NCI-H460 (cell line): ENCODE results near the gene SETD9. TPM values are rescaled to one million over a fixed set of nuclear protein-coding genes. Genes with fewer than 3 reads are reported as not detected.

Experiments used
- DNase-seq: peaks from one replicate; pipeline ENCODE4 v3.0.0-alpha.2; 2016; ENCODE audit warnings: low read depth; ENCODE audit errors: extremely low read depth
- polyA plus RNA-seq: library from polyadenylated mRNA; depleted of rRNA; stranded (reverse); fragments of >200 nt; gene quantifications from 2 replicates; pipeline ENCODE4 v1.2.3, GENCODE V29; 2014; cell fraction: nucleus; rRNA removed
- total RNA-seq: library from RNA; depleted of rRNA; stranded (reverse); fragments of >200 nt; shearing (Covaris generic); gene quantifications from 2 replicates; pipeline ENCODE4 v1.2.3, GENCODE V29; 2014; rRNA removed

SETD9 gene, protein sequence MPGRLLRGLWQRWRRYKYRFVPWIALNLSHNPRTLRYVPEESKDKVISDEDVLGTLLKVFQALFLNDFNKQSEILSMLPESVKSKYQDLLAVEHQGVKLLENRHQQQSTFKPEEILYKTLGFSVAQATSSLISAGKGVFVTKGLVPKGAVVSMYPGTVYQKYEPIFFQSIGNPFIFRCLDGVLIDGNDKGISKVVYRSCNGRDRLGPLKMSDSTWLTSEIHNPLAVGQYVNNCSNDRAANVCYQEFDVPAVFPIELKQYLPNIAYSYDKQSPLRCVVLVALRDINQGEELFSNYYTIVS
- total RNA-seq, result 8.9 and 9.9 TPM in 2 replicates
- polyA plus RNA-seq, result 12.0 and 15.9 TPM in 2 replicates

DNA sequence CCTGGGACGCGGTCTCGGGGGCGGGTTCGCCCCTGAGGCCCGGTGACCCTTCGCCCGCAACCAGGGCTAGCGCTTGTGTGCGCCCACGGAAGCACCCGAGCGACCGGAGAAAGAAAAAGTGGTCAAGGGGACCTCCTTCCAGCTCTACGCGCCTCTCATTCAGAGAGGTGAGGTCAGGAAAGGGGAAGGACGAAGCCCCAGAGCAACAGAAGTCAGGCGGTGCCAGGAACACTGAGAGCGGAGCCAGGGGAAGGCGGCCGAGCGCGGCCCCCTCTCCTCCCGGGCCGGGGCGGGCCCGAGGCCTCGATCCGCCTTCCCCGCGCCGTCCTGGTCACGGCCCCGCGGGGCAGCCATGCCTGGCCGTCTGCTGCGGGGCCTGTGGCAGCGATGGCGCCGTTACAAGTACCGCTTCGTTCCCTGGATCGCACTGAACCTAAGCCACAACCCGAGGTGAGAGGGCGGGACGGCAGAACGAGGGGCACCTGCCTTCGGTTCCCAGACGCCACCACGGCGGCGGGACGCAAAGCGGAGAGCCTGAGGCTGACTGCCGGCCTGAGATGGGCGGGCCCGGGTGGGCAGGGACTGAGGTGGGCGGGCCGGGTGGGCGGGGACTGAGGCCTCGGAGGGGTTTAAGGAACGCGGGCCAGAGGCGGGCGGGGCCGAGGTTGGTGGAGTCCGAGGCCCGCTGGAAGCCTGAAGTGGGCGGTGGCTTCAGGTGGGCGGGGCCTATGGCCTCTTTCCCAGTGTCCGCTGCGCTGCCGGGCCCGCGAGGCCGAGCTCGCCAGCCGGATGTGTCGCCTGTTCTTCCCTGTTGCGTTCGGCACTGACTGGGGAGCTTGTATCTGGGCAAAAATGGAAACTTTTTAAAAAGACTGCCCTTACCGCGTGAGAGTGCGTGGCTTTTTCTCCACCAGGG is at the start of gene SETD9:
SETD9 (plus strand) TSS at position 303 of the 916 bp plus-strand sequence; CDS start at position 353, 50 bp downstream.
- DNase-seq, result peak; percentile 96

DNA sequence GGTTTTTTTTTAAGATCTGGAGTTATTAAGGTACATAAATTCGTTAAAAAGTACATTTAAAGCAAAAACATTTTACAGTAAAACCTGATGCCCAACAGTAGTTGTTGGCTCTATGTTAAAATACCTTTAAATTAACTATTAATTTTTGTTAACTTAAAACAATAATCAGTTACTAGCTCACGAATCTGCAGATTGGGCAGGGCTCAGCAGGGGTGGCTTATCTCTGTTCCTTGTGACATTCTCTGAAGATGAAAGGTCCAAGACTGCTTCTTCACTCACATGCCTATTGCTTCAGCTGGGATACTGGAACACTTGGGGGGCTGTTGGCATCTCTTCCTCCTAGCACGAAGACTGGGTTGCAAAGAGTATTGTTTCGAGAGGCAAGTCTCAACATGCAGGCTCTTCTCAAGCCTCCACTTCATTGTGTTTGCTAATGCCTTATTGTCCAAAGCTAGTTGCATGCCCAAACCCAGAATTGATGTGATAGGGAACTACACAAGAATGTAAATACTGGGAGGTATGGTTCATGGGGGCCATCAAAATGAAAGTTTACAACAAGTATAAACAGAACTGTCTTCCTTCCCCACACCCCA is 47.4 kb upstream of the SETD9 start:
- DNase-seq, result no peak

DNA sequence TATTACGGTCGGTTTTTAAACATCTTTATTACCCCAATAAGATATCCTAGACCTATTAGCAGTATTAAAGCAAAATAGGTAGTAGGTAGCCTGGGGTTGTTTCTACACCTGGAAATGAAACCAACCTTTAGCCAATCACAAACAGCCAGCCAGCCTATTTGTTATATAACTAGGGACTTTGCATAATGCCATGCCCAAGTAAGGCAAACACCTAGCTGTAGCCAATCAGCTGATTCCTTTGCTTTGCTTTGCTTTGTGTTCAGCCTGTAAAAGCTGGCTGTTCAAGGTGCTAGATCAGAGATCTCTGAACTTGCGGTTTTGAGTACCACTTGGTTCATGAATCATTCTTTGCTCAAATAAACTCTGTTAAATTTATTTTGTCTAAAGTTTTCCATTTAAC is 46.5 kb upstream of the SETD9 start:
- DNase-seq, result no peak

- no peak for DNase-seq
Observed at GRCh38 chr5:56871777-56872176, 37.6 kb upstream of the SETD9 start.

DNA sequence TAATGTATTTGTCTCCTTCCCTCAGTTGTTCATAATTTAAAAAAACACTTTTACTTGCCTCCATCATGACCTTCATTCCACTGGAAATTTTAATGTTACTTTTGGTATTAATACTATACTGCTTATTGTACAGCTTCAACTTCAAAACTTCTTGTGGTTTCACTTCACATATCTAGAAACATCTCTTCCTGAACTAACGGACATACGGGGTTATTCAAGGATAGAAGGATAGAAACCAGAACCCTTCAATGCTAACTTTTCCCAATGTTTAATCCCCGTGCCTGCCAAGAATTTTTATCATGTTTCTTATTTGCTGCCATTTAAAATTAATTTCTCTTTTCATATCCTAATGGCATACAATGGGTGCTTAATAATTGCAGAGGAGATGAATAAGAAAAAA is 36.3 kb upstream of the SETD9 start:
- DNase-seq, result no peak

DNA sequence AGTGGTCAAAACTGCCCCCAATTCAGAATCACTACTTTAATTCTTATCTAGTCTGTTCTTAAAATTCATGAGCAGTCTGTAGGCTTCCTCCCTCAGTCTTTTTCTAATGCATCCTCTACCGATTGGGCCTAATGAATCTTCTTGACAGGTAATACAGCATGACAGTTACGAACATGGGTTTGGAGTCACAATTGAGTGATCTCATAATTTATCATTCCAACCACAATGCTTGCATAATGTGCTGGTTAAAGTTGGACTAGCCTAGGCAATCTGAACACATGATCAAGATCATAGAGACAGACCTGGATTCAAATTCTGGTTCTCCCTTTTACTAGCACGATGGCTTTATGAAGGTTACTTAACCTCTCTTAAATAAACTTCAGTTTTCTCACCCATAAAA is 33.1 kb upstream of the SETD9 start:
- no peak for DNase-seq

DNA sequence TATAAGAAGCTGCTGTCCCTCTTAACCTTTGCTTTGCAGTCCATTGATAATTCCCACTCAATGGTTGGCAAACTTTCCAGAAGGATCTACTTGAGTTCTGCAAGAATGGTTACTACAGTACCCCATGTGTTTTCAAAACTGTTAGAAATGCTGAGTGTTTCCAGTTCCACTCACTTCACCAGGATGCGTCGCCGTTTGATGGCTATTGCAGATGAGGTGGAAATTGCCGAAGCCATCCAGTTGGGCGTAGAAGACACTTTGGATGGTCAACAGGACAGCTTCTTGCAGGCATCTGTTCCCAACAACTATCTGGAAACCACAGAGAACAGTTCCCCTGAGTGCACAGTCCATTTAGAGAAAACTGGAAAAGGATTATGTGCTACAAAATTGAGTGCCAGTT is 27.8 kb upstream of the SETD9 start:
- DNase-seq, result no peak

DNA sequence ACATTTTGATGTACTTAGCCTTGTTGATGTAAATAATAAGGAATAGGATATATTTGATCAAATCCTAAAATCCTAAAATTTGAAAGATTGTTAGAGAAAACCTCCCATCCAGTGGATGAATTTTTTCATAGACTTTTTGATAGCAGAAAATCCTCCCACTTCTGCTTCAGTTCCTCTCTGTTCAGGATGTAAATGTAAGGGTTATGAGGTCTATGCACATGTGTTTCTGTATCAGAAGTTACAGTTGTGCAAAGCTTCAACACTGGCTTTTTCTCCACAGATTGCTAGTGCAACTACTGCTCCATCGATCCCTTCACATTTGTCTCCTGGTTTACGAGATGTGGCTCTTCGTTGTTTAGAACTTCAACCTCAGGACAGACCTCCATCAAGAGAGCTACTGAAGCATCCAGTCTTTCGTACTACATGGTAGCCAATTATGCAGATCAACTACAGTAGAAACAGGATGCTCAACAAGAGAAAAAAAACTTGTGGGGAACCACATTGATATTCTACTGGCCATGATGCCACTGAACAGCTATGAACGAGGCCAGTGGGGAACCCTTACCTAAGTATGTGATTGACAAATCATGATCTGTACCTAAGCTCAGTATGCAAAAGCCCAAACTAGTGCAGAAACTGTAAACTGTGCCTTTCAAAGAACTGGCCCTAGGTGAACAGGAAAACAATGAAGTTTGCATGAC is 16.0 kb upstream of the SETD9 start:
- no peak for DNase-seq

DNA sequence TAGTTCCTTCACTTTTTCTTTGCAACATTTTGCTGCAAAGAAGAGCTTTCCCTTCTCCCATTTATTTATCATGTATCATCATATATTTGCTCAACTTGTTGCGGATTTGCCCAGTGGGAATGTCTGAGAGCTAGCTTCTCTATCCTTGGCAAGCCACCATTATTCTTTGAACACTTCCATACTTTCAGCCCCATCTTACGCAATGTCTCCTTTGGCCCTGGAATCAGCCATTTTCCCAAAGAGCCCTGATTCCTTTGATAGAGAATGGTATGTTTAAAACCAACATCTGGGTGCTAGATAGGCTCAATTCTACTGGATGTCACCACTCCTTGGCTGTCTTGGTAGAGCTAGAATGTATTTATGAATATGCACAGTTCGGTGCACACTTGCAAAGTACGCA is 12.6 kb upstream of the SETD9 start:
- DNase-seq, result no peak

DNA sequence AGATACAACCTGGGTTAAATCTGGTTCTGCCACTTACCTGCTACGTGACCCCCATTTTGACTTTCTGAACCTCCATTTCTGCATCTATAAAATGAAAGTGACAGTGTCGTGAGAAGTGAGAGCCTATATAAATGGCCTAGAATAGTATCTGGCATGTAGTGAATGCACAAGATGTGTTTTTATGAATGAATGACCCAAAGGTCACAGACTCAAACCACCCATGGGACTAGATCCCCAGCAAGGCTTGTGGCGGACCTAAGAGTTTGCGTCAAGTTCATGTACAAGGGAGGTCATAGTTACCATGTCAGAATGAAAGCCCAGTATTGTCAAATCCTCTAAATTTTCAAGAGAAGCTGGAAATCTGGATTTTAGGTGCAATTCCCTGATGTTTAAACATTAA is 11.2 kb upstream of the SETD9 start:
- no peak for DNase-seq

GRCh38 chr5:56900395-56900794 is 9.0 kb upstream of the SETD9 start:
- no peak for DNase-seq

GRCh38 chr5:56900858-56901578 is 8.4 kb upstream of the SETD9 start:
- DNase-seq, result peak; percentile 51

DNA sequence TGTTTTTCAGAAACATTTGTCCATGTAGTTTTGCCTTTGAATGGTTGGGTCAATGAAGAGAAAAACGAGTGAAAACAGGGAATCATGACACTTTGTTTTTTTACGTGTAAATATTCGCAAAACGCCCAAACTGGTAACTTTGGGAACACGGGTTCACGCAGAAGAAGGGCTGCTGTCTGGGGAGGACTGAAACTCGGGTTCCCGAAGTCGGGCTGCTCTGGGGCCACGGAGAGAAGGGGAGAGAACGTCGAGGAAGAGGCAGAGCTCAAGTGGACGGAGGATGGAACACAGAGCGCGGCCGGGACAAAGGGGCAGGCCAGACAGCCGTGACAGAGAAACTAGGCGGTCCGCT is 478 bp upstream of the SETD9 start:
- DNase-seq, result no peak

- DNase-seq, result peak; percentile 35
Observed at GRCh38 chr5:56910210-56910965, 992 bp downstream of the SETD9 start.

DNA sequence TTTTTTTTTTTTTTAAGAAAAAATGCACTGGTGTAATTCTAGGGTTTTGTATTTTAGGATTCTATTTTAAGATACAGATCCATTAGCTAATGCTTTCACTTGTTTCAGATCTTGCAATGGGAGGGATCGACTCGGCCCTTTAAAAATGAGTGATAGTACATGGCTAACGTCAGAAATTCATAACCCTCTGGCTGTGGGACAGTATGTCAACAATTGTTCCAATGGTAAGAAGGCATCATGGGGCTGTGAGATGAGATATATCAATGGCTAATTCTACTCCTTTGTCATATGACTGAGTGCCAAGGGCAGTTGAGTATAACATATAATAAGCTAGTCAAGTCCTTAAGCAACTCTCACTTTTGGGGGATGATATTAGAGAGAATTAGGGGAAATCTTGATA is 4.4 kb downstream of the SETD9 start:
- no peak for DNase-seq

DNA sequence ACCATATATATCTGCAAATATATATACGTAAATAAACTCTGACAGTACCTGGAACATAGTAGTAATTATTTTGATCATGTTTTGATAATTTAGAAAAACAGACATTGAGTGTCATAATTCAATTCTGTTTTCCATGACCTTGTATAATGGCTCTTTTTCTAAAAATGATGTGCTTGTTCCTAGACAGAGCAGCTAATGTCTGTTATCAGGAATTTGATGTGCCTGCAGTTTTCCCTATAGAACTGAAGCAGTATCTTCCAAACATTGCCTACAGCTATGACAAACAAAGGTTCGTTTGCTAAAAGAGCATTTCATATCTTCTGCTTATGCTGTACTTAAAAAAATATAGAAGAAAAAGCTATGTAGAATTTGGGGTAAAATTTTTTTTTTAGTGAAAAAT is 5.3 kb downstream of the SETD9 start:
- no peak for DNase-seq

- no peak for DNase-seq
Observed at GRCh38 chr5:56917534-56917933, 8.1 kb downstream of the SETD9 start.

DNA sequence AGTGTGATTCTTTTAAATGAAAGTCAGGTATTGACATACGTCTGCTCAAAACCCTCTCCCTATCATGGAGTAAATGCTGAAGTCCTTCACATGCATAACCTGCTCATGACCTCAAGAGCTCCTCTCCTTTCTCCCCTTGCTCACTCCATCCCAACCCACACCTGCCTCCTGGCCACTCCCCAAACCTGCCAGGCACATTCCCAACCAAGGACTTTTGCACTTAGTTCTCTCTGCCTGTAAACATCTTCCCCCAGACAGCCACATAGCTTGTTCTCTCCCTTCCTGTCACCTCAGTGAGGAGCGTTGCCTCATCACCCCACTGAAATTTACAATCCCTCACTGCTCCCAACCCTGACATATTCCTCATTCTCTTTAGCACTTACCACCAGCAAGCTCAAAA is 8.7 kb downstream of the SETD9 start:
- no peak for DNase-seq

- no peak for DNase-seq
Observed at GRCh38 chr5:56919942-56920662, 10.7 kb downstream of the SETD9 start.
